OCI-LY1 (cell line): ENCODE data around the gene CYFIP1.

Experiments used
- CTCF ChIP-seq: fragments of 200-600 bp; sonication (generic), shearing (Covaris generic); IDR thresholded peaks from 2 replicates; pipeline ENCODE4 v1.5.1; 2017; ENCODE audit warnings: mild to moderate bottlenecking, antibody characterized with exemption, low read length, moderate library complexity, mixed read lengths
- EZH2 ChIP-seq: fragments of 200-600 bp; sonication (generic), shearing (Covaris generic); IDR thresholded peaks from 2 replicates; pipeline ENCODE4 v1.8.0; 2017; ENCODE audit warnings: borderline replicate concordance, mixed run types, mild to moderate bottlenecking, antibody characterized with exemption, low read length, moderate library complexity, mixed read lengths

DNA sequence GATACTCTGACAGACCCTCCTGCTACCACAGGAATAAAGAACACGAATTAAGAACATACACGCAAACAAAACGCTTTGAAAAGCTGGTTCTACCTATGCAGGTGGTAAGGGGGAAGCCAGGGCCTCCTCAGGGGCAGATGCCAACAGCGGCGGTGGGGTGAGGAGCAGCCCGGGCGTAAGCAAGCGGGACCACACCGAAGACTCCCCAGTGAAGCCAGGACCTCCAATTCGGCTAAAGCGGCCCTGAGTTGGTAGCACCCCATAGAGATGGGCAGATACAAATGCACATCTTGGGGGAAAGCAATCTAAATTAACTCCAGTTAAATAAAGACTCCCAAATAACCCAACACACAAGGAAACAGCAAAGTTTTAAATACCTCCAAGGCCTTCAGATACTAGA lies 109.3 kb downstream of the CYFIP1 start:
- TF ChIP-seq CTCF, result no peak
- TF ChIP-seq EZH2, result no peak
